ENCODE results near the gene ZNRD2. TPM values are rescaled to one million over a fixed set of nuclear protein-coding genes. Genes with fewer than 3 reads are reported as not detected.
"Not testable (repeated sequence)": the region's sequence is repeated elsewhere in the genome, so short reads cannot be mapped to it uniquely, and the experiment has no call there.

ZNRD2 gene
- total RNA-seq: 10 to 100 TPM; 54.3 to 54.7 TPM

GRCh38 chr11:65569973-65570918 is at the start of gene ZNRD2:
Gene ZNRD2 (plus strand): TSS chr11:65570477. CDS start chr11:65570492, 15 bp downstream.
- peak; percentile 27 for TF ChIP-seq CTCF (IDR thresholded peaks at IDR 0.05)
- no peaks in the 10 kb centered on the region for H3K9me3 Mint-ChIP-seq
- peak; percentile 99 for DNase-seq
- H3K4me3 Mint-ChIP-seq: peak within 1 kb of the TSS; percentile 93
- ChIA-PET POLR2A (interaction anchor here (0.9 to 6.0 kb wide), 13 partner anchors 10 to 152 kb away, joined by 3 to 51 read pairs (median 10); partner anchors contain the start of genes LTBP3, MALAT1, NEAT1 and PCNX3), CTCF (interaction anchor here (0.8 to 4.7 kb wide), 10 partner anchors 9 to 290 kb away, joined by 3 to 59 read pairs (median 6); partner anchors contain the start of genes LTBP3, MAP3K11, MUS81 and PCNX3)
- peak within 1 kb of the TSS; percentile 97 for H3K27ac Mint-ChIP-seq
- intact Hi-C loops (cut with micrococcal nuclease): loop anchor here (5.0 kb wide), 1 partner anchor 143 kb away; no protein-coding TSS in a partner anchor
- H3K27me3 Mint-ChIP-seq: no peaks in the 10 kb centered on the region
- peaks cover 37% of the 10 kb centered on the region for H3K36me3 Mint-ChIP-seq (ENCODE audit: low read depth)
- H3K4me1 Mint-ChIP-seq (ENCODE audit: low read depth): peaks cover 57% of the 10 kb centered on the region
- ATAC-seq: peak; percentile 77

GRCh38 chr11:65521777-65522521 is 48.3 kb upstream of the ZNRD2 start:
- Mint-ChIP-seq H3K36me3 (ENCODE audit: low read depth) (peaks cover 12% of the 10 kb centered on the region), H3K27ac (peak overlapping the region; percentile 57), H3K4me1 (ENCODE audit: low read depth) (peaks cover 45% of the 10 kb centered on the region), H3K4me3 (peak overlapping the region; percentile 74)
- ATAC-seq; intact Hi-C loops (cut with micrococcal nuclease); H3K9me3 Mint-ChIP-seq; H3K27me3 Mint-ChIP-seq: not testable (repeated sequence)
- ChIA-PET POLR2A (interaction anchor here (0.9 to 1.8 kb wide), 4 partner anchors 15 to 23 kb away, joined by 3 to 5 read pairs (median 4); partner anchors contain the start of gene MALAT1), CTCF (interaction anchor here (1.4 to 2.1 kb wide), 2 partner anchors 11 to 19 kb away, joined by 3 to 6 read pairs; no protein-coding TSS in a partner anchor)
- DNase-seq: peak; percentile 59

- peaks cover 49% of the 10 kb centered on the region for H3K4me1 Mint-ChIP-seq (ENCODE audit: low read depth)
- H3K27me3 Mint-ChIP-seq; H3K9me3 Mint-ChIP-seq; intact Hi-C loops (cut with micrococcal nuclease): not testable (repeated sequence)
- ChIA-PET POLR2A (interaction anchor here (0.9 to 4.0 kb wide), 4 partner anchors 21 to 100 kb away, joined by 3 to 42 read pairs (median 15); partner anchors contain the start of genes MALAT1 and NEAT1), CTCF (interaction anchor here (1.4 to 2.5 kb wide), 2 partner anchors 12 to 18 kb away, joined by 3 to 16 read pairs; no protein-coding TSS in a partner anchor)
- H3K4me3 Mint-ChIP-seq: peak overlapping the region; percentile 74
- ATAC-seq (peak; percentile 5), DNase-seq (peak; percentile 60)
- H3K27ac Mint-ChIP-seq: peak overlapping the region; percentile 94
- peaks cover 17% of the 10 kb centered on the region for H3K36me3 Mint-ChIP-seq (ENCODE audit: low read depth)
These were observed 47.3 kb upstream of the ZNRD2 start for GRCh38 chr11:65522718-65523630.

GRCh38 chr11:65523631-65523968 is 46.7 kb upstream of the ZNRD2 start:
- peaks cover 50% of the 10 kb centered on the region for H3K4me1 Mint-ChIP-seq (ENCODE audit: low read depth)
- H3K9me3 Mint-ChIP-seq; DNase-seq; intact Hi-C loops (cut with micrococcal nuclease); H3K27me3 Mint-ChIP-seq: not testable (repeated sequence)
- peak overlapping the region; percentile 74 for H3K4me3 Mint-ChIP-seq
- peaks cover 20% of the 10 kb centered on the region for H3K36me3 Mint-ChIP-seq (ENCODE audit: low read depth)
- peak overlapping the region; percentile 94 for H3K27ac Mint-ChIP-seq
- ChIA-PET CTCF (interaction anchor here (2.5 kb wide), 2 partner anchors 17 to 48 kb away, joined by 10 to 16 read pairs; partner anchors contain the start of gene FAM89B), POLR2A (interaction anchor here (0.6 to 4.0 kb wide), 4 partner anchors 24 to 170 kb away, joined by 3 to 42 read pairs (median 15); partner anchors contain the start of genes MALAT1 and NEAT1)
- ATAC-seq: peak; percentile 5

- CTCF ChIA-PET: interaction anchor here (0.6 to 2.5 kb wide), 7 partner anchors 14 to 209 kb away, joined by 3 to 16 read pairs (median 7); partner anchors contain the start of genes CDC42EP2 and FAM89B
- TF ChIP-seq CTCF (IDR thresholded peaks at IDR 0.05): no peak
- H3K36me3 Mint-ChIP-seq (ENCODE audit: low read depth): peaks cover 23% of the 10 kb centered on the region
- peak overlapping the region; percentile 94 for H3K27ac Mint-ChIP-seq
- peak overlapping the region; percentile 74 for H3K4me3 Mint-ChIP-seq
- no peaks in the 10 kb centered on the region for H3K27me3 Mint-ChIP-seq
- POLR2A ChIA-PET: interaction anchor here (0.6 to 4.0 kb wide), 14 partner anchors 13 to 170 kb away, joined by 3 to 42 read pairs (median 4); partner anchors contain the start of genes MALAT1, MAP3K11, NEAT1 and PCNX3
- peaks cover 54% of the 10 kb centered on the region for H3K4me1 Mint-ChIP-seq (ENCODE audit: low read depth)
- ATAC-seq (peak; percentile 17), DNase-seq (no peak)
- intact Hi-C loops (cut with micrococcal nuclease): no loop called here
- no peaks in the 10 kb centered on the region for H3K9me3 Mint-ChIP-seq
These were observed 46.1 kb upstream of the ZNRD2 start for GRCh38 chr11:65524014-65524740.

Measured in activated CD8-positive, alpha-beta T cell treated with anti-CD3 and anti-CD28 coated beads for 36 hours (primary cell).